Stimulated activated CD4-positive, alpha-beta T cell treated with anti-CD3 and anti-CD28 coated beads, Interleukin-4, amount 100 ng/mL, for 1 hour (primary cell): ENCODE measurements around the gene ANAPC10.
"Not testable (repeated sequence)": the region's sequence is repeated elsewhere in the genome, so short reads cannot be mapped to it uniquely, and the experiment has no call there.

Source experiments
- DNase-seq: peaks from one replicate; pipeline ENCODE4 v3.0.0-alpha.2; 2020

ANAPC10 gene

DNA sequence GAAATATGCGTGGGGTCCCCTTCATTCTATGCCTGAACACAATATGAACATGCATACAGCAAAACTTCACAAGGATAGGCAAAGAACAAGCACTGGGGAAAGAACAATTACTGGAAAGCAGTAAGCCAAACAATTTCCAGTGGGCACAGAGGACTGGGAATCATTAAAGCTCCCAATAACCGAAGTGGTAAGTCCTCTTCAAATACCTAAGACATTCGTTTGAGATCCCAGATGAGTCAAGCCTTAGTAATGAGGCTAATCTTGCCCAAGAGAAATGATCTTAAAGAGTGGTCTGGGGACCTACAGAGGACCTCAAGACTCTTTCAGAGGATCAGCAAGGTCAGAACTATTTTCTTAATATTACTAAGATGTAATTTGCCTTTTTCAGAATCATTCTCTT, 28.6 kb downstream of the ANAPC10 start:
- no peak for DNase-seq

- DNase-seq, result no peak
Measured at GRCh38 chr4:145066063-145066501, 31.9 kb downstream of the ANAPC10 start.

DNA sequence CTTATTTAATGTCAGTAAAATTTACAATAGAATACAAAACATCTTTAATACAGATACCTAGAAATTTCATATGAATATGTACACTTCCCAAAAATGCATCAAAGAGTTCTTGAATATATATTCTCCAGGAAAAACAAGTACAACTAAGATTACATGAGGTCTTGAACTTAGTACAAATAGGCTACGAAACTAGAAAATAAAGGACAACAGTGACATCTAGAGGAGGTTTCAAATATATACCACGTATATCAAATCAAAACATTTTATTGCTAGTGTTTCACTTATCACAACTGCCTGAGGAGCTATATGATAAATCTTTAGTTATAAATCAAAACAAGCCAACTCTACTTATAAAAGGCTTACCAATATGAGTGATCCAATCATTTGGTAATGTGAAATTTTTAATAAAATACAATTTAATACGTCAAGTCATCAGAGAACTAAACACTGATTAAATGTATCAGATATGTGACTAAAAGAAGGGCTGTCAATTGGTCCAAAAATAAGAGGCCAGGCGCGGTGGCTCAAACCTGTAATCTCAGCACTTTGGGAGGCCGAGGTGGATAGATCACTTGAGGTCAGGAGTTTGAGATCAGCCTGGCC, 36.6 kb downstream of the ANAPC10 start:
- DNase-seq, result no peak

DNA sequence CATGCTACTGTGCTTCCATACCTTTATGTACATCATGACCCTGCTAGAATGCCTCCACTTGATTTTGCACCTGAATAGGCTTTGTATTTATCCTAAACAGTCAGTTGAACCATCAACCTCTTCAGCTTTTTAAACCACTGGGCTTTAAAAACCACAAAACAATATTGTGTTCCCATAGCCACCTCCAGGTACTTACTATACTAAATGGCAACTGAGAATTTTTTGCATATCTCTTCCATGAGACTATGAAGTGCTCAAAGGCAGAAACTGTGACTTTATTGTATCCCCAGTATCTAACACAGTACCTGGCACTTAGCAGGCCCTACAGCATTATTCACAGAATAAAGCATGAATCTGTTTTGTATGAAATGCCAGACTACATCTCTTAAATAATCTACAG, 39.7 kb downstream of the ANAPC10 start:
- DNase-seq, result no peak

DNA sequence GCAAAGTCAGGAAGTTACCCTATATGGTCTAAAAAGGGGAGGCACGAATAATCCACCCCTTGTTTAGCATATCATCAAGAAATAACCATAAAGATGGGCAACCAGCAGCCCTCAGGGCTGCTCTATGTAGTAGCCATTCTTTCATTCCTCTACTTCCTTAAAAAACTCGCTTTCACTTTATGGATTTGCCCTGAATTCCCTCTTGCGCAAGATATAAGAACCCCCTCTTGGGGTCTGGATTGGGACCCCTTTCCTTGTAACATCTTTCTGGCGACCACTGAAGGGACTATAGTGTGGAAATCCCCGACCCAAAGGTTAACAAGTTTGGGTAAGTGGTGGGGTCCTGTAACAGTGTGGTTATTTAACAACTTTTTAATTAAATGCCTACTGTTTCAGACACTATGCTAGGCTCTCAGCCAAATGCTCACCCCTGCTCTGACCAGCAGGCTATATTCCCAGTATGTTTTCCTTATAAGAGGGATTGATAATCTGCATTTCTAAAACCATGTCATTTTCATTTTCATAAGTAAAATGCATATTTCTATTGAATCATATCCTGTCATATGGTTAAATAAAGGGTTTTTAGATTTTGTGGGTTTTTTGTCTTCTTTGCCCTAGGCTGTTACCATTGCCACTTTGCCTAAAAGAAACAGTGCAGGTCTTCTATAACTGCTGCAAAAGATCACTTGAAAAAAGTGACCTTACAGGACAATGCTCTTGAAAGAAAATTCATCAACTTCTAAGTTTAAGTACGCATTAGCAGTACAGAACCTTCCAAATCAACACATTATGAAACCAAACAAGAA, 41.5 kb downstream of the ANAPC10 start:
- no peak for DNase-seq

DNA sequence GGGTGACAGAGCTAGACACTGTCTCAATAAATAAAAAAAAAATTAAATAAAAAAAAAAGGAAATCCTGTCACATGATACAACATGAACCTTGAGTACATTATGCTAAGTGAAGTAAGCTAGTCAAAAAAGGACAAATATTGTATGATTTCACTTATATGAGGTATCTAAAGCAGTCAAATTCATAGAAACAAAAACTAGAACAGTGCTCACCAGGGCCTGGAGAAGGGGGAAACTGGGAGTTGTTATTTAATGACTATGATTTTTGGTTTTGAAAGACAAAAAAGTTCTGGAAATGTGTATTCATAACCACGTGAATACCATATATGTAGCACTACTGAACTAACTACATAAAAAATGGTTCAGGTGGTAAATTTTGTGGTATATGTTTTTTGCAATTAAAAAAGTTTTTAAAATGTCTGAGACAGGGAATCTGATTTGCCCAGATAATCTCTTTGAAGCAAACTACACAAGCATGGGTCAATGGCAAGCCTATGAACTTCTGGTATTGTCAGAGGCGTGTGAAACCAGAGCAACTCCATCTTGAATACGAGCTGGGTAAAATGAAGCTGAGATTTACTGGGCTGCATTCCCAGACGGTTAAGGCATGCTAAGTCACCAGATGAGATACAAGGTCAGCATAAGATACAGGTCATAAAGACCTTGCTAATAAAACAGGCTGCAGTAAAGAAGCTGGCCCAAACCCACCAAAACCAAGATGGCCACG, 42.3 kb downstream of the ANAPC10 start:
- no peak for DNase-seq

GRCh38 chr4:145049241-145049640, 48.8 kb downstream of the ANAPC10 start:
- DNase-seq, result no peak

DNA sequence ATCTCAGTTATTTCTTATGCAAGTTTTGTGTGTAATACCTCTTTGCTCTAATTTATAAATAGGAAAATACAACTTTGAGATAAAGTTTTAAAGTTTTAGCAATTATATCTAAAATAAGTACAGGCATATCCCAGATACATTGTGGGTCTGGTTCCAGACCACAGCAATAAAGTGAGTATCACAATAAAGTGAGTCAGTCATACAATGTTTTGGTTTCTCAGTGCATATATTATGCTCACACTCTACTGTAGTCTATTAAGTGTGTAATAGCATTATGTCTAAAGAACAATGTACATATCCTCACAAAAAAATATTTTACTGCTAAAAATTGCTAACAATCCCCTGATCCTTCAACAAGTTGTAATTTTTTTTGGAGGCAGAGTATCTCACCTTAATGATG, 49.2 kb downstream of the ANAPC10 start:
- no peak for DNase-seq

GRCh38 chr4:145047151-145047550, 50.8 kb downstream of the ANAPC10 start:
- DNase-seq, result no peak

DNA sequence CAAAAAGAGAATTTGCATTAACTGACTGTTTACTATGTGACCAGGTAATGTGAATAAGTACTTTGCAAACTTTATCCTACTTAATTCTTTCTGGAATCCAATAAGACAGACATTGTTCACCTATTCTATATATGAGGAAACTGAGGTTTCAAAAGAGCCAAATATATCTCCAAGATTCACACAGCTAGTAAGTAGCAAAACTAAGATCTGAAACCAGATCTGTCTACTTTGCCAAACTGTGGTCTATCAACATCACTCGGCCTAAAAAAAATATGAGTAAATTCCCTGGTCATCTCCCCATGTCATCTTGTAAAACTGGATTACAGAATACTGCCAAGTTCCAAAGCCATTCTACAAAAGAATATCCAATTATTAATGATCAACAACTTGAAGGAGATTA, 52.8 kb downstream of the ANAPC10 start:
- DNase-seq, result no peak

GRCh38 chr4:145044341-145044740, 53.7 kb downstream of the ANAPC10 start:
- DNase-seq, result no peak

- no peak for DNase-seq
Measured at GRCh38 chr4:145043306-145043705, 54.7 kb downstream of the ANAPC10 start.

GRCh38 chr4:145042601-145043285, 55.3 kb downstream of the ANAPC10 start:
- DNase-seq, result no peak

DNA sequence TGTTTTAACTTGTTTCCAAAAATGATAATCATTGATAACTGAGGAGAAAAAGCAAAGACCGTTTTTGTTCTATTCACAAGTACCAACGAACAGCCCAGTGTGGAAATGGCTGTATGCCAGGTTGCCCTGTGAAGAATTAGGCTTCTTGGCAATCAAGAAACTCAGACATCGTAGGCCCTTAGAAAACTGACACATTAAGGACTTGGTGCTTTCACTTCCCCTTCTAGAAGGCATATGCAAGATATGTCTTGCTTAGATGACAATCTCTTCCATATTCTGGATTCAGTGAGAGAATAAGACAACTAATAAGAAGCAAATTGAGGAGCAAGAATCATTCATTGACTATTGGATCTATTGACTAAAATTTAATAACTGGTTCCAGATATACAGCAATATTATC, 56.6 kb downstream of the ANAPC10 start:
- DNase-seq, result no peak

DNA sequence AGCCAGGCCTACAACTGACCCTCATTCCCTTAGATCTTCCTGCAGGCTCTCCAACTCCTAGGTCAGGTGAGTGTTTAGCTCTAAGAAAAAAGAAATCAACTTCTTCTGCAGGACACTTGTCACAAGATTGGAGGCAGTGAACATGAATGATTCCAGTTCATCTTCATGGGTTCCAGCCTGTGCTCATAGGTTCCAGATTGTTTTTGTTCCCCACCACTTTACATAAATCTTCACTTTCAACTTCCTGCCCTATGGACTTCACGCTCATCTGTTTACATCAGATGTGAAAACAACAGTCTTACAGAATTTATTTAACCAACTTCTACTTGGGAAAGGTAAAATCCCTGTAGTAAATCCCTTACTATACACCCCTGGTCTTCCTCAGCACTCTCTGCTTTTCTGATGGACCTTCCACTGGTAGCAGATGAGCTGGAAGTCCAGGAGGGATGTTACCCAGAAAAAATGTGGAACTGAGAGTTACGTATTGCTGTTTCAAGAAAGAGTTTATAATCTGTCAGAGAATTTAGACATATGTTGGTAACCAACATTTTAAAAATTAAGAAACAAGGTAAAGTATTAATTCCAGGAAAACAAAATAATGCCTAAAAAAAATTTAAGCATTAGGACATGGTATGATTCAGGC, 62.4 kb downstream of the ANAPC10 start:
- DNase-seq, result no peak

GRCh38 chr4:145034727-145035211, 63.2 kb downstream of the ANAPC10 start:
- DNase-seq, result no peak

DNA sequence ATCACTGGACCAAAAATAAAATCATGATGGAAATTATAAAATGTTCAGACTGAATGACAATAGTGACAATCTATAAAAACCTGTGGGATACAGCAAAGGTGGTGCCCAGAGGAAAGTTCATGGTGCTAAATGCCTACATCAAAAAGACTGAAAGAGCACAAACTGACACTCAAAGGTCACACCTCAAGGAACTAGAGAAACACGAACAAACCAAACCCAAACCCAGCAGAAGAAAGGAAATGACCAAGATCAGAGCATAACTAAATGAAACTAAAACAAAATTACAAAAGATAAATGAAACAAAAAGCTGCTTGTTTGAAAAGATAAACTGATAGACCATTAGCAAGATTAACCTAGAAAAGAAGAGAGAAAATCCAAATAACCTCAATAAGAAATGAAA, 78.7 kb downstream of the ANAPC10 start:
- no peak for DNase-seq

DNA sequence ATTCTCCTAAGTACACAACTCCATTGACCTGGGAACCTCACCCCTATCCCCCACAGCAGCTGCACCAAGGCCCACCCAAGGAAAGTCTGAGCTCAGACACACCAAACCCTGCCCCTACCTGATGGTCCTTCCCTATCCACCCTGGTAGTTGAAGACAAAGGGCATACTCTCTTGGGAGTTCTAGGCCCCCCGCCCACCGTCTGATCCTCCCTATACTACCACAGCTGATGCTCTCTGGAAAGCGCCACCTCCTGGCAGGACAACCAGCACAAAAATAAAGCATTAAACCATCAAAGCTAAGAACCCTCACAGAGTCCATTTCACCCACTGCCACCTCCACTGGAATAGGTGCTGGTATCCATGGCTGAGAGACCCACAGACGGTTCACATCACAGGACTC, 83.6 kb downstream of the ANAPC10 start:
- DNase-seq, result no peak

- DNase-seq, result no peak
Measured at GRCh38 chr4:145012841-145013240, 85.2 kb downstream of the ANAPC10 start.

DNA sequence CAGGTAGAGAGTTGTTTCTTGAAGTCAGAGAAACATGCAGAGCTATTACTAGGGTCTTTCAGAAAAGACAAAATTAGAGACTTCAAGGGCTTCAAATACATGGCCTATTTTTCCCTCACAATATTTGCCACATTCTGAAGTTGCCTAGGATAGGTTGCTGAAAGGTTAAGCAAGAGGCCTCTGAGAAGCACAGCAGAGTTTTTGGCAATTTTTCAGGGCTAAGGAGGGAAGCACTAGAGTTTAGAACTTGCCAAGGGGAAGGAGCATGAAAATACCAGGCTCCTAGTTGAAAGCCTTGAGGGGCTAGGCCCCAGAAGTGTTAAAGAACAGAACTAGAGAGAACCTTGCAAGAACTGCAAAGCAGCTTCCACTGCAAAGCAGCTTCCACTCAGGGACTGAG, 86.4 kb downstream of the ANAPC10 start:
- DNase-seq, result no peak

- DNase-seq, result not testable (repeated sequence)
Measured at GRCh38 chr4:145010315-145010714, 87.7 kb downstream of the ANAPC10 start.

- DNase-seq, result no peak
Measured at GRCh38 chr4:145003675-145004074, 94.3 kb downstream of the ANAPC10 start.

DNA sequence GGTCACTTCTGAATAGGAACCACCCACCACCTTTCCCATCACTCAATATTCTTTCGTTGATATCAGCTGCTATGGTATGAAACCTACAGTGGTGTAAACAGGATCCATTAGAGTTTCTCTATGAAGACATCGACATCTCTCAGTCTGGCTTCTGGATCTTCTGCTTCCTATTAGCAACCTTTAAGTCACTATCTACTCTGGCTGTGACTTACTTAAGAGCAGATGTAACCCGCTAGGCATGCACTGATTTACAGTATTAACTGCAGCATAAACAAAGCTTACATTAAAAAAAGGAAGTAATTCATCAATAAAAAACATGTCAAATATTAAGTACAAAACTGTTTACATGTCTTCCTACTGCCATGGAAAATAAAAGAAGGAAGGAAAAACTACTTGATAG, 96.4 kb downstream of the ANAPC10 start:
- no peak for DNase-seq
